Transverse colon (tissue), 3 donors: ENCODE measurements around the gene DHRS7C.

Experiments used
- CTCF ChIP-seq, 5 experiments: fragments of 200-600 bp in 3 of 5; fragments of 450-650 bp in 2 of 5; sonication (generic) in 3 of 5; IDR thresholded peaks; 1 replicate in 2 of 5; 2 replicates in 3 of 5; pipeline ENCODE4 v1.5.1; 2016 to 2017; ENCODE audit warnings: antibody characterized with exemption in 5 of 5, inconsistent platforms in 3 of 5, mild to moderate bottlenecking in 2 of 5, moderate library complexity in 1 of 5
- POLR2A ChIP-seq: fragments of 450-650 bp; IDR thresholded peaks from one replicate; pipeline ENCODE4 v1.6.1; 2016; ENCODE audit warnings: antibody characterized with exemption, mild to moderate bottlenecking, moderate library complexity

GRCh38 chr17:9766970-9767369, 24.4 kb downstream of the DHRS7C start:
- TF ChIP-seq CTCF (IDR thresholded peaks at IDR 0.05), result no peak
- no peak for TF ChIP-seq POLR2A
